ENCODE data around the gene ZNF584. TPM values are rescaled to one million over a fixed set of nuclear protein-coding genes. Genes with fewer than 3 reads are reported as not detected.
A peak's percentile ranks its signal among the peaks of the same experiment; 100 is the strongest.

The ZNF584 gene
- total RNA-seq: 8.2 and 9.7 TPM in 2 replicates

- FAIRE-seq (no peak), DNase-seq (ENCODE audit: low read depth) (peak; percentile 79)
- TF ChIP-seq CTCF (IDR thresholded peaks at IDR 0.05; ENCODE audit: insufficient read depth, low read length, severe bottlenecking): peak; percentile 28
- Histone ChIP-seq H3K27me3 (ENCODE audit: control insufficient read depth, insufficient read depth, low read length) (no peaks in the 10 kb centered on the region), H3K4me3 (ENCODE audit: low read depth, low read length) (peak within 1 kb of the TSS; percentile 98), H3K36me3 (ENCODE audit: control insufficient read depth, insufficient read depth, low read length) (no peaks in the 10 kb centered on the region)
These were observed at the start of gene ZNF584 for GRCh38 chr19:58408152-58409009. Gene ZNF584, plus strand, starts transcription at chr19:58408649. Its CDS starts 499 bp downstream, at chr19:58409148.

- peak overlapping the region; percentile 74 for H3K4me3 ChIP-seq (ENCODE audit: low read depth, low read length)
- DNase-seq (ENCODE audit: low read depth) (no peak), FAIRE-seq (no peak)
- TF ChIP-seq CTCF (IDR thresholded peaks at IDR 0.05; ENCODE audit: insufficient read depth, low read length, severe bottlenecking): peak; percentile 13
- H3K36me3 ChIP-seq (ENCODE audit: control insufficient read depth, insufficient read depth, low read length): no peaks in the 10 kb centered on the region
- peaks cover 2% of the 10 kb centered on the region for H3K27me3 ChIP-seq (ENCODE audit: control insufficient read depth, insufficient read depth, low read length)
These were observed 46.6 kb upstream of the ZNF584 start for GRCh38 chr19:58361900-58362271.

- Histone ChIP-seq H3K27me3 (ENCODE audit: control insufficient read depth, insufficient read depth, low read length) (no peaks in the 10 kb centered on the region), H3K4me3 (ENCODE audit: low read depth, low read length) (peak within 1 kb of the TSS; percentile 74), H3K36me3 (ENCODE audit: control insufficient read depth, insufficient read depth, low read length) (no peaks in the 10 kb centered on the region)
- TF ChIP-seq CTCF (IDR thresholded peaks at IDR 0.05; ENCODE audit: insufficient read depth, low read length, severe bottlenecking): peak; percentile 9
- no peak for FAIRE-seq
- peak; percentile 87 for DNase-seq (ENCODE audit: low read depth)
These were observed 46.0 kb upstream of the ZNF584 start, which contains the start of gene ZNF497 for GRCh38 chr19:58362272-58362994. Gene ZNF497, minus strand, starts transcription at chr19:58362751. Its CDS starts 5,116 bp downstream, at chr19:58357635.

- TF ChIP-seq CTCF (IDR thresholded peaks at IDR 0.05; ENCODE audit: insufficient read depth, low read length, severe bottlenecking): no peak
- no peak for DNase-seq (ENCODE audit: low read depth)
- no peak for FAIRE-seq
- Histone ChIP-seq H3K36me3 (ENCODE audit: control insufficient read depth, insufficient read depth, low read length) (no peaks in the 10 kb centered on the region), H3K4me3 (ENCODE audit: low read depth, low read length) (no peak overlapping the region), H3K27me3 (ENCODE audit: control insufficient read depth, insufficient read depth, low read length) (no peaks in the 10 kb centered on the region)
These were observed 44.3 kb upstream of the ZNF584 start for GRCh38 chr19:58364146-58364545.

GRCh38 chr19:58366585-58367430, 41.6 kb upstream of the ZNF584 start:
- FAIRE-seq (no peak), DNase-seq (ENCODE audit: low read depth) (no peak)
- no peaks in the 10 kb centered on the region for H3K27me3 ChIP-seq (ENCODE audit: control insufficient read depth, insufficient read depth, low read length)
- H3K36me3 ChIP-seq (ENCODE audit: control insufficient read depth, insufficient read depth, low read length): no peaks in the 10 kb centered on the region
- no peak for TF ChIP-seq CTCF (IDR thresholded peaks at IDR 0.05; ENCODE audit: insufficient read depth, low read length, severe bottlenecking)
- no peak overlapping the region for H3K4me3 ChIP-seq (ENCODE audit: low read depth, low read length)
